PC-3 (cell line): ENCODE results near the gene ABCA3. TPM values are rescaled to one million over a fixed set of nuclear protein-coding genes. Genes with fewer than 3 reads are reported as not detected.

Experiments
- ATAC-seq: fragments of 200-7000 bp; cut with Tn5 transposase; 2 replicates; pipeline ENCODE4 v1.9.1; 2020; ENCODE audit warnings: mild to moderate bottlenecking, moderate library complexity
- BruUV-seq: library from RNA; stranded (reverse); fragments of 400-500 nt; replicated peaks from 2 replicates; lab custom pipeline; 2021; lab: Mats Ljungman, UMichigan
- CTCF ChIA-PET: fragments of 300-600 bp; sonication (Branson Sonifier 250); formaldehyde crosslinking; loops from one replicate; lab custom pipeline; 2022; ENCODE audit warnings: antibody characterized with exemption; lab: Charles Lee
- POLR2A ChIA-PET: fragments of 300-600 bp; sonication (Branson Sonifier 250); formaldehyde crosslinking; loops from one replicate; lab custom pipeline; 2022; ENCODE audit warnings: antibody characterized with exemption; ENCODE audit not compliant: unreplicated experiment; lab: Charles Lee
- DNase-seq: peaks from one replicate; pipeline ENCODE4 v3.0.0-alpha.2; 2015
- H2AFZ ChIP-seq: fragments of 300-600 bp; sonication (generic); 2 replicates; pipeline ENCODE4 v1.6.0; 2016; ENCODE audit warnings: antibody characterized with exemption, low read length
- H3F3A ChIP-seq: fragments of 300-600 bp; sonication (generic); one replicate; pipeline ENCODE4 v1.6.0; 2017; ENCODE audit warnings: antibody characterized with exemption, low read length, control low read depth, mild to moderate bottlenecking; ENCODE audit not compliant: unreplicated experiment
- H3K27ac ChIP-seq: fragments of 300-600 bp; sonication (generic); 2 replicates; pipeline ENCODE4 v1.5.1; 2016; ENCODE audit warnings: mild to moderate bottlenecking, low read length
- H3K27me3 ChIP-seq: fragments of 300-600 bp; sonication (generic); 2 replicates; pipeline ENCODE4 v1.6.1; 2016; ENCODE audit warnings: low read length, mixed read lengths
- H3K36me3 ChIP-seq: fragments of 300-600 bp; sonication (generic); 2 replicates; pipeline ENCODE4 v1.6.1; 2016; ENCODE audit warnings: low read depth, mixed run types, low read length, mixed read lengths
- H3K4me1 ChIP-seq: fragments of 300-600 bp; sonication (generic); 2 replicates; pipeline ENCODE4 v1.5.1; 2016; ENCODE audit warnings: low read length; ENCODE audit not compliant: insufficient read depth
- H3K4me2 ChIP-seq: fragments of 300-600 bp; sonication (generic); 2 replicates; pipeline ENCODE4 v1.6.0; 2016; ENCODE audit warnings: low read length
- H3K4me3 ChIP-seq: fragments of 300-600 bp; sonication (generic); 2 replicates; pipeline ENCODE4 v1.5.1; 2016; ENCODE audit warnings: mild to moderate bottlenecking, low read length, mixed read lengths
- H3K79me2 ChIP-seq: fragments of 300-600 bp; sonication (generic); 2 replicates; pipeline ENCODE4 v1.6.1; 2017; ENCODE audit warnings: low read length, mixed read lengths
- H3K9ac ChIP-seq: fragments of 300-600 bp; sonication (generic); 2 replicates; pipeline ENCODE4 v1.6.0; 2016; ENCODE audit warnings: mild to moderate bottlenecking, low read length
- H3K9me2 ChIP-seq: fragments of 300-600 bp; sonication (generic); replicated peaks from 2 replicates; pipeline ENCODE4 v1.6.1; 2016; ENCODE audit warnings: mixed run types, low read length, mixed read lengths
- H3K9me3 ChIP-seq: fragments of 300-600 bp; sonication (generic); 2 replicates; pipeline ENCODE4 v1.6.1; 2016; ENCODE audit warnings: low read length, mixed read lengths
- H4K20me1 ChIP-seq: fragments of 300-600 bp; sonication (generic); 2 replicates; pipeline ENCODE4 v1.6.1; 2016; ENCODE audit warnings: low read length, mixed read lengths
- CTCF ChIP-seq: fragments of 300-600 bp; sonication (generic); conservative IDR thresholded peaks from 2 replicates; pipeline ENCODE4 v1.5.1; 2017; ENCODE audit warnings: antibody characterized with exemption, low read depth, mild to moderate bottlenecking, low read length
- EZH2 ChIP-seq: fragments of 300-600 bp; sonication (generic); IDR thresholded peaks from one replicate; pipeline ENCODE4 v1.6.1; 2017; ENCODE audit warnings: antibody characterized with exemption, mild to moderate bottlenecking, low read length; ENCODE audit not compliant: unreplicated experiment
- EZH2phosphoT487 ChIP-seq: fragments of 300-600 bp; sonication (generic); IDR thresholded peaks from 2 replicates; pipeline ENCODE4 v1.6.1; 2018; ENCODE audit warnings: mild to moderate bottlenecking, antibody characterized with exemption, low read length, borderline replicate concordance
- intact Hi-C: fragments of 100-400 bp; cut with micrococcal nuclease; formaldehyde crosslinking; loops from 2 replicates; pipeline ENCODE4 v1.9.0; 2023
- total RNA-seq: library from RNA; depleted of rRNA; stranded (reverse); fragments of >200 nt; gene quantifications from 2 replicates; pipeline ENCODE4 v1.2.3, GENCODE V29; 2014

ABCA3 gene
- total RNA-seq, 1 experiment from 2014 or later = 11.0 TPM

GRCh38 chr16:2324296-2324859 is 16.1 kb downstream of the ABCA3 start:
- no peaks in the 10 kb centered on the region for H3K79me2 ChIP-seq
- H2AFZ ChIP-seq = no peak overlapping the region
- H3K4me2 ChIP-seq = no peak overlapping the region
- no peaks in the 10 kb centered on the region for H3K9me2 ChIP-seq
- intact Hi-C loops = no loop called here
- POLR2A ChIA-PET = no interaction called here
- no peaks in the 10 kb centered on the region for H3F3A ChIP-seq
- CTCF ChIA-PET = no interaction called here
- no peaks in the 10 kb centered on the region for H4K20me1 ChIP-seq
- no peak overlapping the region for H3K9ac ChIP-seq
- no peaks in the 10 kb centered on the region for H3K9me3 ChIP-seq
- BruUV-seq = no TSS peak
- no peak overlapping the region for H3K27ac ChIP-seq
- ATAC-seq (no peak), DNase-seq (no peak)
- no peak overlapping the region for H3K4me3 ChIP-seq
- TF ChIP-seq EZH2phosphoT487 = no peak
- TF ChIP-seq EZH2 = no peak
- no peak for TF ChIP-seq CTCF
- H3K4me1 ChIP-seq = no peaks in the 10 kb centered on the region
- H3K36me3 ChIP-seq = no peaks in the 10 kb centered on the region
- no peaks in the 10 kb centered on the region for H3K27me3 ChIP-seq

GRCh38 chr16:2323701-2324100 is 16.8 kb downstream of the ABCA3 start:
- Histone ChIP-seq H3K79me2 (no peaks in the 10 kb centered on the region), H3K9me3 (no peaks in the 10 kb centered on the region), H3K9me2 (no peaks in the 10 kb centered on the region), H3K4me2 (no peak overlapping the region), H3K4me3 (no peak overlapping the region), H2AFZ (no peak overlapping the region), H3K27me3 (no peaks in the 10 kb centered on the region), H3F3A (no peaks in the 10 kb centered on the region), H3K36me3 (no peaks in the 10 kb centered on the region), H3K9ac (no peak overlapping the region), H3K4me1 (no peaks in the 10 kb centered on the region), H4K20me1 (no peaks in the 10 kb centered on the region), H3K27ac (no peak overlapping the region)
- no TSS peak for BruUV-seq
- DNase-seq (no peak), ATAC-seq (no peak)
- TF ChIP-seq EZH2phosphoT487 (no peak), CTCF (no peak), EZH2 (no peak)
- intact Hi-C loops = no loop called here
- POLR2A ChIA-PET = no interaction called here
- CTCF ChIA-PET = no interaction called here

DNA sequence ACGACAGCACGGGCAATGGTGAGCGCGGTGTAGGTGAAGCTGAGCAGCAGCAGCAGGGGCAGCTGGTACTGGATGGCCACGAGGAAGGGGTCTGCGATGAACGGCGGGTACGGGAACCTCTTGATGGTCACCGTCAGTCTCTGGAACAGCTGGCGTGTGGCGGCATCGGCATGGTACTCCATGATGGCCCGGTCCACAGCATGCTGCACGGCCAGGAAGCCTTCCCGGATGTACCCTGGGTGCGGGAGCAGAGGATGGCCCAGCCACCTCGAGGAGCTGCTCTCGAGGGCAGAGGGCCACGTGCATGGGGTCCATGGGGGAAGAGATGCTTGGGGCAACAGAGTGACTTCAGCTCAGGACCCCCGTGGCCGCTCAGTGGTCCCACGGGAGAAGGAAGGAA is 20.9 kb downstream of the ABCA3 start:
- POLR2A ChIA-PET = no interaction called here

More for the DNA sequence above, 20.9 kb downstream of the ABCA3 start:
- Histone ChIP-seq H3K9me3 (no peaks in the 10 kb centered on the region), H3K9me2 (no peaks in the 10 kb centered on the region), H3K4me2 (no peak overlapping the region), H2AFZ (no peak overlapping the region), H3K4me3 (no peak overlapping the region), H3K4me1 (no peaks in the 10 kb centered on the region), H3K36me3 (no peaks in the 10 kb centered on the region), H3K27ac (no peak overlapping the region), H3K27me3 (no peaks in the 10 kb centered on the region), H3K79me2 (no peaks in the 10 kb centered on the region), H3K9ac (no peak overlapping the region), H4K20me1 (no peaks in the 10 kb centered on the region), H3F3A (no peaks in the 10 kb centered on the region)
- intact Hi-C loops = no loop called here
- CTCF ChIA-PET = no interaction called here
- no peak for ATAC-seq
- no peak for TF ChIP-seq EZH2
- no peak for TF ChIP-seq EZH2phosphoT487
- TF ChIP-seq CTCF = no peak
- no TSS peak for BruUV-seq
- DNase-seq = no peak
